Right lobe of liver (tissue), 6 donors: Measurements from ENCODE around the gene BRD1. TPM values are rescaled to one million over a fixed set of nuclear protein-coding genes. Genes with fewer than 3 reads are reported as not detected.

Source experiments
- ATAC-seq, 4 donors: fragments of 200-7000 bp; cut with Tn5 transposase; one replicate each; pipeline ENCODE4 v1.9.1; 2020; ENCODE audit warnings: mild to moderate bottlenecking in 4 of 4, moderate library complexity in 4 of 4
- DNase-seq, 3 donors: peaks; one replicate each; pipeline ENCODE4 v3.0.0-alpha.2; 2020
- H3K27ac ChIP-seq, 3 donors: fragments of 200-600 bp; one replicate each; pipeline ENCODE4 v1.8.0; 2022
- H3K27me3 ChIP-seq, 2 donors: fragments of 200-600 bp; one replicate each; pipeline ENCODE4 v1.8.0; 2022
- H3K36me3 ChIP-seq, 4 donors: fragments of 200-600 bp; sonication (generic) in 1 of 4; one replicate each; pipeline versions ENCODE4 v1.5.1 to v1.8.0; 2017 to 2022; ENCODE audit warnings: control low read depth in 1 of 4
- H3K4me1 ChIP-seq, 4 donors: fragments of 200-600 bp; sonication (generic) in 1 of 4; one replicate each; pipeline versions ENCODE4 v1.5.1 to v1.8.0; 2017 to 2022; ENCODE audit warnings: control low read depth in 1 of 4
- H3K4me3 ChIP-seq, 3 donors: fragments of 200-600 bp; one replicate each; pipeline ENCODE4 v1.8.0; 2022
- H3K9me3 ChIP-seq, 4 donors: fragments of 200-600 bp; sonication (generic) in 1 of 4; one replicate each; pipeline versions ENCODE4 v1.5.1 to v1.8.0; 2017 to 2022; ENCODE audit warnings: control low read depth in 1 of 4
- CTCF ChIP-seq, 4 donors: fragments of 200-600 bp in 3 of 4; fragments of 450-650 bp in 1 of 4; IDR thresholded peaks; one replicate each; pipeline versions ENCODE4 v1.5.1 to v1.8.0; 2016 to 2022; ENCODE audit warnings: antibody characterized with exemption in 4 of 4, mild to moderate bottlenecking in 2 of 4
- POLR2A ChIP-seq: fragments of 450-650 bp; IDR thresholded peaks from one replicate; pipeline ENCODE4 v1.6.1; 2017; ENCODE audit warnings: antibody characterized with exemption, mild to moderate bottlenecking
- WGBS: methylation state at CpG from one replicate; pipeline ENCODE4 v1.1.6; 2018; ENCODE audit warnings: low coverage, low lambda C conversion rate; ENCODE audit not compliant: insufficient coverage; ENCODE audit errors: missing lambda C conversion rate; 5-methylcytosine and 5-hydroxymethylcytosine counted together
- intact Hi-C, 2 donors: fragments of 100-400 bp; cut with DNase I; formaldehyde crosslinking; loops; one replicate each; pipeline versions ENCODE4 v1.11.2 to v1.14.1; 2022
- total RNA-seq, 6 experiments: library from RNA; depleted of rRNA in 2 of 6; stranded (reverse); fragments of >200 nt in 2 of 6; fragmentation: NEBNext Ultra II Directional in 3 of 6; extraction: Animal tissue kit (Norgen Biotek cat#: 25700) in 3 of 6; gene quantifications; one replicate each; pipeline versions ENCODE4 v1.1.0 to v1.2.4, GENCODE V29; 2016 to 2023
- donor health status: DM: no; HTN: yes; CAD: no.
- donor health status: DM: no; HTN: no; CAD: no.
- donor health status: DM: no; HTN: no; CAD: no.
- donor health status: DM: no; HTN: yes; CAD: no.
- donor health status: DM: no; HTN: yes; CAD: no.

BRD1 gene
- total RNA-seq, 6 experiments from 2014 or later = 9.3 to 17.8 (median 11.6) TPM

- Histone ChIP-seq H3K9me3 (no peaks in the 10 kb centered on the region), H3K36me3 (no peaks in the 10 kb centered on the region), H3K27ac (no peak overlapping the region), H3K27me3 (no peaks in the 10 kb centered on the region), H3K4me3 (no peak overlapping the region), H3K4me1 (no peaks in the 10 kb centered on the region)
- TF ChIP-seq POLR2A (no peak), CTCF (IDR thresholded peaks at IDR 0.05) (no peak)
- ATAC-seq (peak in 1 of 4 donors; percentile 32), DNase-seq (peak in 1 of 3 donors; percentile 35)
- intact Hi-C loops = no loop called here
- 41% methylated on average over 9 of the region's 13 CpGs for WGBS
These were observed 91.7 kb downstream of the BRD1 start for GRCh38 chr22:49735901-49736421.

- WGBS = 41% methylated on average over 7 of the region's 16 CpGs
- no peak overlapping the region for H3K27ac ChIP-seq
- H3K4me3 ChIP-seq = no peak overlapping the region
- TF ChIP-seq POLR2A (no peak), CTCF (IDR thresholded peaks at IDR 0.05) (no peak)
- no peaks in the 10 kb centered on the region for H3K27me3 ChIP-seq
- no peaks in the 10 kb centered on the region for H3K4me1 ChIP-seq
- H3K9me3 ChIP-seq = no peaks in the 10 kb centered on the region
- intact Hi-C loops = no loop called here
- DNase-seq = peak in 1 of 3 donors; percentile 36
- peak in 1 of 4 donors; percentile 37 for ATAC-seq
- no peaks in the 10 kb centered on the region for H3K36me3 ChIP-seq
These were observed 92.2 kb downstream of the BRD1 start for GRCh38 chr22:49735411-49735900.

- Histone ChIP-seq H3K4me3 (no peak overlapping the region), H3K27me3 (no peaks in the 10 kb centered on the region), H3K9me3 (no peaks in the 10 kb centered on the region), H3K27ac (no peak overlapping the region), H3K36me3 (no peaks in the 10 kb centered on the region), H3K4me1 (no peaks in the 10 kb centered on the region)
- intact Hi-C loops = no loop called here
- ATAC-seq (peak in 1 of 4 donors; percentile 18), DNase-seq (no peak)
- no peak for TF ChIP-seq POLR2A
- TF ChIP-seq CTCF (IDR thresholded peaks at IDR 0.05) = no peak
- WGBS = no CpG with 5 or more reads among the region's 12 CpGs
These were observed 92.8 kb downstream of the BRD1 start for GRCh38 chr22:49734882-49735281.

GRCh38 chr22:49734390-49734789, 93.3 kb downstream of the BRD1 start:
- DNase-seq = no peak
- 50% methylated on average over 6 of the region's 11 CpGs for WGBS
- no peaks in the 10 kb centered on the region for H3K4me1 ChIP-seq
- no peaks in the 10 kb centered on the region for H3K36me3 ChIP-seq
- no peaks in the 10 kb centered on the region for H3K9me3 ChIP-seq
- no peaks in the 10 kb centered on the region for H3K27me3 ChIP-seq
- intact Hi-C loops = no loop called here
- no peak overlapping the region for H3K4me3 ChIP-seq
- ATAC-seq = no peak
- TF ChIP-seq POLR2A = no peak
- no peak overlapping the region for H3K27ac ChIP-seq

GRCh38 chr22:49733631-49734030, 94.0 kb downstream of the BRD1 start:
- intact Hi-C loops = no loop called here
- no peak overlapping the region for H3K27ac ChIP-seq
- 55% methylated on average over 5 of the region's 7 CpGs for WGBS
- ATAC-seq (no peak), DNase-seq (no peak)
- H3K9me3 ChIP-seq = no peaks in the 10 kb centered on the region
- H3K4me1 ChIP-seq = no peaks in the 10 kb centered on the region
- H3K27me3 ChIP-seq = no peaks in the 10 kb centered on the region
- H3K36me3 ChIP-seq = no peaks in the 10 kb centered on the region
- TF ChIP-seq CTCF (IDR thresholded peaks at IDR 0.05) (no peak), POLR2A (no peak)
- H3K4me3 ChIP-seq = no peak overlapping the region
